SJSA1 (cell line): ENCODE measurements around the gene TMBIM4. TPM values are rescaled to one million over a fixed set of nuclear protein-coding genes. Genes with fewer than 3 reads are reported as not detected.
"Not testable (repeated sequence)": the region's sequence is repeated elsewhere in the genome, so short reads cannot be mapped to it uniquely, and the experiment has no call there.

ENCODE experiments used
- DNase-seq, 2 experiments: peaks; one replicate each; pipeline ENCODE4 v3.0.0-alpha.2; 2015 to 2020; ENCODE audit warnings: low spot score in 2 of 2, low read depth in 1 of 2
- H3K27ac ChIP-seq: fragments of 250-450 bp; sonication (Bioruptor Pico); 2 replicates; pipeline ENCODE4 v1.5.1; 2020; ENCODE audit warnings: mild to moderate bottlenecking, moderate library complexity
- H3K27me3 ChIP-seq: fragments of 250-450 bp; sonication (Bioruptor Pico); replicated peaks from 2 replicates; pipeline ENCODE4 v1.5.1; 2020; ENCODE audit warnings: mild to moderate bottlenecking, moderate library complexity
- H3K36me3 ChIP-seq: fragments of 250-450 bp; sonication (Bioruptor Pico); 2 replicates; pipeline ENCODE4 v1.5.1; 2020; ENCODE audit warnings: mild to moderate bottlenecking
- H3K4me1 ChIP-seq: fragments of 250-450 bp; sonication (Bioruptor Pico); replicated peaks from 2 replicates; pipeline ENCODE4 v1.6.1; 2021; ENCODE audit warnings: mild to moderate bottlenecking
- H3K4me3 ChIP-seq: fragments of 250-450 bp; sonication (Bioruptor Pico); 2 replicates; pipeline ENCODE4 v1.5.1; 2020; ENCODE audit warnings: mild to moderate bottlenecking
- H3K9me3 ChIP-seq: fragments of 250-450 bp; sonication (Bioruptor Pico); replicated peaks from 2 replicates; pipeline ENCODE4 v1.5.1; 2020; ENCODE audit warnings: mild to moderate bottlenecking
- total RNA-seq: library from RNA; depleted of rRNA; stranded (reverse); fragments of >200 nt; shearing (Covaris generic); gene quantifications from 2 replicates; pipeline ENCODE4 v1.2.3, GENCODE V29; 2014

Gene TMBIM4
- total RNA-seq, 1 experiment from 2014 or later: 162 TPM

DNA sequence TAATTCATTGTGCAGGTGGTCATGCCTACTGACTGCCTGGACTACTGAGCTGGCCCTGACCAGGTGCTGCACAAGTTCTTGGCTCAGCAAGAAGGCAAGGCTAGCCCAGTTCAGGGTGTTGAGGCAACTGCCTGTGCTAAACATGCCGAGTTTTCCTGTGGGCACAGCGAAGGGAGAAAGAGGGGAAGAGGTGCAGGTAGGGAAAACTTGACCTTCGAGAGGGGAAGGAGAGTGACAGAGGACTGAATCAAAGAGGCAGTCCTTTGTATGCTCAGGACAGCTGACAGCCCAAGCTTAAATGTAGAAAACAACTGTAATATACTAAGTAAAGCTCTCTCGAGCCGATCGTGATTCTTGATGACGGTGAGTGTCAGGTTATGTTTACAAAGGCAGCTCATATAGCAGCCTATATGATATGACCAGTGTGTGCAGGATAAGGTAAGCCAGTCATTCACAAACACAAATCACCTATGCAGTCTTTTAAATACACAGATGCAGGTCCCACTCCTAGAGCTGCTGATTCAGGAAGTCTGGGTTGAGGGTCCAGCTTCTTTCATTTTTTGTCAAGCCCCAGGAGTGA, 21.8 kb upstream of the TMBIM4 start:
- Histone ChIP-seq H3K4me1 (peaks cover 11% of the 10 kb centered on the region), H3K9me3 (no peaks in the 10 kb centered on the region), H3K4me3 (no peak overlapping the region), H3K36me3 (no peaks in the 10 kb centered on the region), H3K27me3 (no peaks in the 10 kb centered on the region), H3K27ac (no peak overlapping the region)
- no peak for DNase-seq

DNA sequence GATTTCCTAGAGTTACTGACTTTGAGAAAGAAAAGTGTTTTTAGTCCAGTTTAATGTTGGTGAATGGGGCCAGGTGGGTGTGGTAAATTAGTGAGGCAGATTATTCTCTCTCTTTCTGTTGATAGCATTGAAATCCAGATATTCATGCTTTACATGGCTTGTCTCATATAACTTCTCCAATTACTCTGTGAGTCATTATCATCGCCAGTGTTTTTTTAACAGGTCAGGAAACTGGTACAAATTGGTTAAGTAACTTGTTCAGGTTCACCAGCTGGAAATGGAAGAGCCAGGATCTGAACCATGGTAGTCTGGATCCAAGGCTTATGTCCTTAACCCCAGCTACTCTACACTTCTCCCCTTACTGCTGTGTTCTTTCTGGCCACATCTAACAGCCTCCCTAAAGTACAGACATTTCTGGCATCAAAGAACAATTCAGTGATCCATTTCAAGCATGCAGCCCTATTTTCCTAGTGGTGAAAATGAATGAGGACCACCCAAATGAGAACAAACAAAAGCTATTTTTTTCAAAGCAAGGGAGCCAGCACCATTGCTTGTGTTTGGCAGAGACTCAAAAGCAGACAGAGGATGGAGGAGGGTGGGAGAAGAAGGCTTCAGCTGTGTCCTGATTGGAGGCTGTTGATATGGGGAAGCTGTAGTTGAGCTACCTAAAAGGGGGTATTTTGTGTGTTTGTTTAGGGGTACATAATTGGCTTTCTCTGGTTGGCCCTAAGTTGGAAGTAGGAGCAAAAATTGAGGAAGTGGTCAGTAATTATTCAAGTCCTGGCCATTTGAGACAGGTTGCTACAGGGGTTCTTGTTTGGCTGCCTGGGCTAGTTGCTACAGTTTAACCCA, 20.9 kb upstream of the TMBIM4 start:
- Histone ChIP-seq H3K27me3 (no peaks in the 10 kb centered on the region), H3K4me3 (no peak overlapping the region), H3K36me3 (no peaks in the 10 kb centered on the region), H3K4me1 (peaks cover 11% of the 10 kb centered on the region), H3K9me3 (no peaks in the 10 kb centered on the region), H3K27ac (no peak overlapping the region)
- DNase-seq: peak in 1 of 2 experiments; percentile 29

DNA sequence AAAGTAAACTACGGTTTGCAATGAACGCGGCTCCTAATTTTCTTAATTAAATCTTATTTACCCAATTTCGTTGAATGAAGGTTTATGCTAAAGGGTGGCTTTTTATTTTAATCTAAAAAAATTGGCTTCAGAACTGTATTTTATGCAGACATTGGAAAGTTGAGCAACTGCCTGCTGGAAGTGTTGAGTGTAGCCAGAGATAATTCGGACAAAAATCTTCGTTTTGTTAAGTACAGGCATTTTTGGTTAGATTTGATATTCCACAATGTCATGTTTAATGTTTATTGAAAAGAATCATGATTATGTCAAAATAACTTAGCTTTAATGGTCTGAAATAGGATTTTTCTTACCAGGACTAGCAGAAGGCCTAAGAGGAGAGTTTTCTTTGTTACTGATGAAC, 20.1 kb upstream of the TMBIM4 start:
- Histone ChIP-seq H3K36me3 (no peaks in the 10 kb centered on the region), H3K9me3 (no peaks in the 10 kb centered on the region), H3K4me1 (peaks cover 6% of the 10 kb centered on the region), H3K27ac (no peak overlapping the region), H3K4me3 (no peak overlapping the region), H3K27me3 (no peaks in the 10 kb centered on the region)
- no peak for DNase-seq

DNA sequence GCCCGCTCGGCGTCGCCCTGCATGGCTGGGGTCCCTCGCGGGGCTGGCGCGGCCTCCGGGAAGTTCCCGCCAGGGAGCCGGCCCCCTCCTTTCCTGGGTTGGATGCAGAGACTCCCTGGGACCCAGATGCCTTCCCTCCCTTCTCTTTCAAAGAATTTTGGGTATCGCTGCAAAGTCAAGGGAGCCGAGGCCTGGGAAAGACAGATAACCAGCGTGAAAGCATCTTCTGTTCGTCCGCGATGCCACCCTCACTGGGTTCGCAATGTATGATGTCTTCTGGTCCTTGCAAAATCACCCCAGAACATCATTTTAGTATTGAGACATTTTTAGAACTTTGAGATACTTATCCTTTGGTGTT, 19.7 kb upstream of the TMBIM4 start:
- H3K27ac ChIP-seq: no peak overlapping the region
- H3K9me3 ChIP-seq: no peaks in the 10 kb centered on the region
- H3K4me3 ChIP-seq: no peak overlapping the region
- H3K36me3 ChIP-seq: no peaks in the 10 kb centered on the region
- no peaks in the 10 kb centered on the region for H3K27me3 ChIP-seq
- DNase-seq: no peak
- H3K4me1 ChIP-seq: peaks cover 6% of the 10 kb centered on the region

DNA sequence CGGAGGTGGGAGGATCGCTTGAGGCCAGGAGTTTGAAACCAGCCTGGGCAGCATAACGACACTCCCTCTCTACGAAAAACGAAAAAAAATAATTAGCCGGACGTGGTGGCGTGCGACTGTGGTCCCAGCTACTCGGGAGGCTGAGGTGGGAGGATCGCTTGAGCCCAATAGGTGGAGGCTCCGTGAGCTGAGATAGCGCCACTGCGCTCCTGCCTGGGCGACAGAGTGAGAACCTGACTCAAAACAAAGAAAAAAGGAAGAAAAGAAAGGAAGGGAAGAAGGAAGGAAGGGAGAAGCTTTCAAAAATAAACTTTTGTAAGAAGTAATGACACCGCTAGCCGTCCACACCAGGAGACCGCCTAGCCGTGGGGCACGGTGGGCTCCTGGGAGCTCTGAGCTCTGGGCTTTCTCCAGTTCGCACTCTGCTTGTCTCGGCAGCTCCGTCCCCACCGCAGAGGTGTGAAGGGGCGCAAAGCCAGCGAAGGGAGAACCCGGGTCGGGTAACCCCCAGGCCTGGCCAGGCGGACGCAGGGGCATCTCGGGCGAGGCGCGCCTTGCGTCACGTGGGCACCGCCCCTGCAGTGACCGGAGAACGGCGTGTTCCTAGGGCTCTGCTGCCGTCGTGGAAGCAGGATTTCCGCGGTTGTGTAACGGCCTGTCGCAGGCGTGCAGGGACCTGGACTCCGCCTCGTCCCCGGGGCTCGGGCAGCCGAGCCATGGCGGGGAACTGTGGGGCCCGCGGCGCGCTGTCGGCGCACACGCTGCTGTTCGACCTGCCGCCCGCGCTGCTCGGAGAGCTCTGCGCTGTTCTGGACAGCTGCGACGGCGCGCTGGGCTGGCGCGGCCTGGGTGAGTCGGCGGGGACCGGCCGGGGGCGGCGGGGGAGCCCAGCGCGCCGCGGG, 19.0 kb upstream of the TMBIM4 start, which contains the start of gene IRAK3:
Gene IRAK3 (plus strand): TSS at position 631 of the 902 bp plus-strand sequence. CDS start 86 bp downstream, at position 717.
- Histone ChIP-seq H3K9me3 (no peaks in the 10 kb centered on the region), H3K4me1 (peaks cover 6% of the 10 kb centered on the region), H3K36me3 (no peaks in the 10 kb centered on the region), H3K4me3 (no peak within 1 kb of the TSS), H3K27ac (no peak within 1 kb of the TSS), H3K27me3 (no peaks in the 10 kb centered on the region)
- DNase-seq: no peak

DNA sequence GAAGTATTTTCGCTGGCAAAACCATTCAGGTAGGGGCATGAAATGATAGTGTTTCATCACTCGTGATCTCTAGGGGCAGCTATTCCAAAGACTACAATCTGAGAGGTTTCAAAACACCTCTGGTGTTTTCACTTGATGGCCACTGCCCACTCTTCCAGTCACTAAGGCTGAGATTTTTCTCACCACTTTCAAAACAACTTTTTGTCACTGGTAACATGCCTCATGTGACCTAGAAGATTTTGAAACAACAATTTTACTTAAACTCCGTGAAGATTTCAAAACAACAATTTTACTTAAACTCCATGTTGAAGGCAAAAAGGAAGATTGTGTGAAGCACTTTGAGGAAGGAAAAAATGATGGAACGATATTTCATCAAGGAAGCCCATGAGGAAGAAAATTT, 18.0 kb upstream of the TMBIM4 start:
- Histone ChIP-seq H3K9me3 (no peaks in the 10 kb centered on the region), H3K27me3 (no peaks in the 10 kb centered on the region), H3K27ac (no peak overlapping the region), H3K4me3 (no peak overlapping the region), H3K4me1 (peaks cover 6% of the 10 kb centered on the region), H3K36me3 (no peaks in the 10 kb centered on the region)
- DNase-seq: no peak

DNA sequence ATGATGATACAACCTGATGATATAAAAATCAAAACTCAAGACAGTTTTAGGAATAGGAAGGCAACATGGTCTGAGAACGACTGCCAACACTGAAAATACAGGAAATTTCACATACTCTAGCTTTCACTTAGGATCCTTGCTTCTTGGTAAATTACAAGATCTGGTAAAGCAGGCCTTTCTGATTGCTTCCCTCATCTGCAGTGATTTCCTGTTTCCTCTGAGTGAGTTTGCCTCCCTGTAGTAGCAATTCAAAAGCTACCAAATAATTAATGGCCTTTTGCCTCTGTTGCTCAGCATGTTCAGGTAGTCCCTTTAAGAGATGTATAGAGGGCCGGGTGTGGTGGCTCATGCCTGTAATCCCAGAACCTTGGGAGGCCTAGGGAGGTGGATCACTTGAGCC, 17.2 kb upstream of the TMBIM4 start:
- H3K4me1 ChIP-seq: peaks cover 6% of the 10 kb centered on the region
- DNase-seq: no peak
- H3K9me3 ChIP-seq: no peaks in the 10 kb centered on the region
- no peak overlapping the region for H3K27ac ChIP-seq
- no peaks in the 10 kb centered on the region for H3K27me3 ChIP-seq
- no peak overlapping the region for H3K4me3 ChIP-seq
- H3K36me3 ChIP-seq: no peaks in the 10 kb centered on the region

DNA sequence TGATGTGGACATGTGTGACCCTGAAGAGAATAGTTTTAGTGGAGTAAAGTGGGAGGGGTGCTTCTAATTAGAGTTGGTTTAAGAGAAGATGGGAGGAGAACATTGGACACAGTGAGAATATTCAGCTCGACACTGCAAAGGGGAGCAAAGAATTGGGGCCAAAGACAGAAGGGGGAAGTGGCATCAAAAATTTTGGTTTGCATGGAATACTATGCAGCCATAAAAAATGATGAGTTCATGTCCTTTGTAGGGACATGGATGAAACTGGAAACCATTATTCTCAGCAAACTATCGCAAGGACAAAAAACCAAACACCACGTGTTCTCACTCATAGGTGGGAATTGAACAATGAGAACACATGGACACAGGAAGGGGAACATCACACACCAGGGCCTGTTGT, 15.0 kb upstream of the TMBIM4 start:
- not testable (repeated sequence) for H3K27me3 ChIP-seq, H3K27ac ChIP-seq, H3K9me3 ChIP-seq, H3K4me3 ChIP-seq, DNase-seq, H3K4me1 ChIP-seq, H3K36me3 ChIP-seq

DNA sequence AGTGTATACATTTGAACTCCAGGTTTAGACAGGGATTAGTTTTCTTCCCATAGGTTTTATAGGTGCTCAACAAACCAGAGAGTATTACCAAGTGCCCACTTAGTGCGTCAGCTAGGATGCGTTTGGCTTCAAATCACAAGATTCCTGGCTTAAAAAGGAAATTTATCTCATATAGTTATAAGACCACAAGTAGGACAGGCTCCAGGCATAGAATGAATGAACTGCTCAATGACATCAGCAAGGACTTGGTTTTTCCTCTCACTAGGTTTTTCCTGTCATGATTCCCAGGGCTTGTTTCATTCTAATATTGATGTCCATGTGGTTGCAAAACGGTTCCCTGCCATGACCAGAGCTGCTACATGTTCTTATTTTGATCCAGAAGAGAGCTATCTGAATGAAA, 13.2 kb upstream of the TMBIM4 start:
- Histone ChIP-seq H3K36me3 (no peaks in the 10 kb centered on the region), H3K9me3 (no peaks in the 10 kb centered on the region), H3K27ac (no peak overlapping the region), H3K27me3 (0 out of 2 replicates have a peak, but pooled peaks cover 3% of the 10 kb centered on the region), H3K4me1 (no peaks in the 10 kb centered on the region), H3K4me3 (no peak overlapping the region)
- DNase-seq: no peak

DNA sequence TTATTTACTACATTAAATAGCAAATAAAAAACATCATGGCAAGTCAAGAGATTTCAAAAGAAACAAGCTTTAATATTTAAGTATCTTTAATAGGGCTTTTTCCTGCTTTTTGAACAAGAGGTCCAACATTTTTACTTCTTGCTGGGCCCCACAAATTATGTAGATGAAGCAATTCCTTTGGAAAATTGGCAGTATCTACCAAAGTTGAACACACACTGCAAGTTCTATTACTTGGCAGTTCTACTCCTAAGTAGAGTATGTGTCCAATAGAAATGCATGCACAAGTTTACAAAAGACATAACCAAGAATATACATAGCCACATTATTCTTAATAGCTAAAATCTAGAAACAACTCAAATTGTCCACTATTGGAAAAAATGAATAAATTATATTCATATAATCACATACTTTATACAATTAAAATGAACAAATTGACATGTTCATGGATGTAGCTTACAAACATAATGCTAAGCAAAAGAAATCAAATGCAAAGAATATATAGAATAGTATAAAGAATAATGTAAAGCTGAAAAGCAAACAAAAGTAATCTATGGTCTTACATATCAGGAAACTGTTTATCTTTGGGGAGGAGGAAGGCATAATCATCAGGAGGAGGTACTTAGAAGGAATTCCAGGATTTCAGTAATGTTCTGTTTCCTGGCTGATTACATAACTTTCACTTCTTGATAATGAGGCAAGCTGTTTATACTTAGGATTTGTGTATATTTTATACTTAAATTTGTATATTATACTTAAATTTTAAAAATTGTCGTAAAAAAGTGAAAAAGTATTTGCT, 6.5 kb upstream of the TMBIM4 start:
- H3K4me1 ChIP-seq: no peaks in the 10 kb centered on the region
- no peak overlapping the region for H3K4me3 ChIP-seq
- H3K9me3 ChIP-seq: no peaks in the 10 kb centered on the region
- 0 out of 2 replicates have a peak, but pooled peaks cover 7% of the 10 kb centered on the region for H3K27me3 ChIP-seq
- no peak overlapping the region for H3K27ac ChIP-seq
- no peaks in the 10 kb centered on the region for H3K36me3 ChIP-seq
- no peak for DNase-seq

DNA sequence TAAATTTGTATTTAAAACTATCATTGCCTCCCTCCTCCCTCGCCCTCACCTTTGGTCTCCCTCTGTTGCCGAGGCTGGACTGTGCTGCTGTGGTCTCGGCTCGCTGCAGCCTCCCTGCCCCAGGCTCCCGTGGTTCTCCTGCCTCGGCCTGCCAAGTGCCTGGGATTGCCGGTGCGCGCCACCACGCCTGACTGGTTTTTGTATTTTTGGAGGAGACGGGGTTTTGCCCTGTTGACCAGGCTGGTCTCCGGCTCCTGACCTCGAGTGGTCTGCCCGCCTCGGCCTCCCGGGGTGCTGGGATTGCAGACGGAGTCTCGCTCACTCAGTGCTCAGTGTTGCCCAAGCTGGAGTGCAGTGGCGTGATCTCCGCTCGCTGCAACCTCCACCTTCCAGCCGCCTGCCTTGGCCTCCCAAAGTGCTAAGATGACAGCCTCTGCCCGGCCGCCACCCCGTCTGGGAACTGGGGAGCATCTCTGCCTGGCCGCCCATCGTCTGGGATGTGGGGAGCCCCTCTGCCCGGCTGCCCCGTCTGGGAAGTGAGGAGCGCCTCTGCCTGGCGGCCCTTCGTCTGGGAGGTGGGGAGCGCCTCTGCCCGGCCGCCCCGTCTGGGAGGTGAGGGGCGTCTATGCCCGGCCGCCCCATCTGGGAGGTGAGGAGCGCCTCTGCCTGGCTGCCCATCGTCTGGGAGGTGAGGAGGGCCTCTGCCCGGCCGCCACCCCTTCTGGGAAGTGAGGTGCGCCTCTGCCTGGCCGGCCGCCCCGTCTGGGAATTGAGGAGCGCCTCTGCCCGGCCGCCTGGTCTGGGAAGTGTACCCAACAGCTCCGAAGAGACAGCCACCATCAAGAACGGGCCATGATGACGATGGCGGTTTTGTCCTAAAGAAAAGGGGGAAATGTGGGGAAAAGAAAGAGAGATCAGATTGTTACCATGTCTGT, 4.9 kb upstream of the TMBIM4 start:
- not testable (repeated sequence) for H3K36me3 ChIP-seq, H3K4me1 ChIP-seq, H3K9me3 ChIP-seq, H3K4me3 ChIP-seq, H3K27ac ChIP-seq, DNase-seq, H3K27me3 ChIP-seq

DNA sequence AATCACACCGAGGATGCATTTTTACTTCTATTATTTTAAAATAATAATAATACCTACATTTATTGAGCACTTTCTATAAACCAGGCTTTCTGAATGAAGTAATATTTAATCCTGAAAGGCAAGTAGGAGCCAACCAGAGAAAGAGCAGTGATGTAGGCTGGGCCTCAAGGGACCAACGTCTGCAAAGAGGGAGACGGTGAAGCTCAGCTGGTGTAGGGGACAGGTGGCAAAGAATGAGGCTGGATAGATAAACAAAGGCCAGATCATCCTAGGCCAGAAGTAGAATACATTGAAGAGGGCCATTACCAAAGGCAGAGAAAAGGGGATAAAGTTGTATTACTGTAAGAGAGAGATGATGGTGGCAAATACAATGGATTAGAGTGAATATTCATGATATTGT, 810 bp upstream of the TMBIM4 start:
- H3K36me3 ChIP-seq: peaks cover 23% of the 10 kb centered on the region
- no peaks in the 10 kb centered on the region for H3K27me3 ChIP-seq
- no peak for DNase-seq
- H3K9me3 ChIP-seq: no peaks in the 10 kb centered on the region
- H3K4me3 ChIP-seq: peak overlapping the region; percentile 66
- peak overlapping the region; percentile 94 for H3K27ac ChIP-seq
- peaks cover 12% of the 10 kb centered on the region for H3K4me1 ChIP-seq
